HepG2 (cell line): ENCODE results near the gene KCTD6. TPM values are rescaled to one million over a fixed set of nuclear protein-coding genes. Genes with fewer than 3 reads are reported as not detected.

Source experiments
- ARNTL ChIP-seq: sonication (generic); formaldehyde crosslinking; IDR thresholded peaks from 2 replicates; pipeline ENCODE4 v1.4.0; 2020; ENCODE audit warnings: mild to moderate bottlenecking, missing genetic modification reagents
- FOXJ3 ChIP-seq: sonication (generic); formaldehyde crosslinking; IDR thresholded peaks from 2 replicates; pipeline ENCODE4 v1.4.0; 2020; ENCODE audit warnings: missing genetic modification reagents, mild to moderate bottlenecking, borderline replicate concordance
- GABPB1 ChIP-seq: IDR thresholded peaks from 2 replicates; pipeline ENCODE4 v1.6.1; 2016; ENCODE audit warnings: mild to moderate bottlenecking, missing genetic modification reagents, moderate library complexity, missing compliant biosample characterization
- NR1H2 ChIP-seq: sonication (generic); formaldehyde crosslinking; IDR thresholded peaks from 2 replicates; pipeline ENCODE4 v1.8.1; 2022; ENCODE audit warnings: low read depth, missing genetic modification reagents, borderline replicate concordance
- RARA ChIP-seq: IDR thresholded peaks from 2 replicates; pipeline ENCODE4 v1.6.1; 2016; ENCODE audit warnings: missing genetic modification reagents, missing compliant biosample characterization
- SPEN ChIP-seq: sonication (generic); formaldehyde crosslinking; IDR thresholded peaks from 2 replicates; pipeline ENCODE4 v1.5.1; 2020; ENCODE audit warnings: low read depth, mild to moderate bottlenecking, missing genetic modification reagents
- ZNF326 ChIP-seq: sonication (generic); formaldehyde crosslinking; IDR thresholded peaks from 2 replicates; pipeline ENCODE4 v1.4.0; 2020; ENCODE audit warnings: missing genetic modification reagents, borderline replicate concordance
- ZNF773 ChIP-seq: sonication (generic); formaldehyde crosslinking; IDR thresholded peaks from 2 replicates; pipeline ENCODE4 v1.4.0; 2020; ENCODE audit warnings: missing genetic modification reagents, borderline replicate concordance
- polyA plus RNA-seq, 8 experiments: library from polyadenylated mRNA; depleted of rRNA in 3 of 8; stranded (reverse) in 7 of 8; unstranded in 1 of 8; fragments of >200 nt; fragmentation: Illumina TruSeq in 4 of 8; extraction: Trizol in 4 of 8; gene quantifications; 2 replicates each; pipeline versions ENCODE4 v1.2.1 to v1.2.3, GENCODE V29; 2011 to 2016; ENCODE audit warnings: low read depth in 4 of 8, missing spikeins in 1 of 8, mixed read lengths in 1 of 8; ENCODE audit not compliant: insufficient read depth in 1 of 8
- total RNA-seq, 5 experiments: library from RNA; depleted of rRNA; stranded (reverse); fragments of >200 nt; fragmentation: Illumina TruSeq; extraction: Trizol; gene quantifications; 2 replicates each; pipeline ENCODE4 v1.2.3, GENCODE V29; 2016; ENCODE audit warnings: low read depth in 1 of 5
- TF ChIP-seq, protein P1 (sequence below): sonication (generic); formaldehyde crosslinking; conservative IDR thresholded peaks from 2 replicates; pipeline ENCODE4 v1.8.0; 2022; ENCODE audit warnings: low read depth, missing genetic modification reagents
- TF ChIP-seq, protein P2 (sequence below): sonication (generic); formaldehyde crosslinking; IDR thresholded peaks from 2 replicates; pipeline ENCODE4 v1.5.0; 2020; ENCODE audit warnings: missing genetic modification reagents
- TF ChIP-seq, protein P3 (sequence below): sonication (generic); formaldehyde crosslinking; IDR thresholded peaks from 2 replicates; pipeline ENCODE4 v1.4.0; 2020; ENCODE audit warnings: missing genetic modification reagents
- TF ChIP-seq, protein P4 (sequence below): sonication (generic); formaldehyde crosslinking; IDR thresholded peaks from 2 replicates; pipeline ENCODE4 v1.4.0; 2020; ENCODE audit warnings: missing genetic modification reagents
- TF ChIP-seq, protein P5 (sequence below): sonication (generic); formaldehyde crosslinking; IDR thresholded peaks from 2 replicates; pipeline ENCODE4 v1.4.0; 2020; ENCODE audit warnings: missing genetic modification reagents
- TF ChIP-seq, protein P6 (sequence below), 2 experiments: IDR thresholded peaks; 2 replicates each; pipeline ENCODE4 v1.6.1; 2011 to 2012; ENCODE audit warnings: low read length in 2 of 2, borderline replicate concordance in 1 of 2, low read depth in 1 of 2, mild to moderate bottlenecking in 1 of 2, moderate library complexity in 1 of 2

Gene KCTD6
- total and polyA plus RNA-seq, 2 of the 13 experiments (the other 11 are each of a cell fraction or from before 2014, with no cell fraction given): 13.4 to 14.2 TPM

DNA sequence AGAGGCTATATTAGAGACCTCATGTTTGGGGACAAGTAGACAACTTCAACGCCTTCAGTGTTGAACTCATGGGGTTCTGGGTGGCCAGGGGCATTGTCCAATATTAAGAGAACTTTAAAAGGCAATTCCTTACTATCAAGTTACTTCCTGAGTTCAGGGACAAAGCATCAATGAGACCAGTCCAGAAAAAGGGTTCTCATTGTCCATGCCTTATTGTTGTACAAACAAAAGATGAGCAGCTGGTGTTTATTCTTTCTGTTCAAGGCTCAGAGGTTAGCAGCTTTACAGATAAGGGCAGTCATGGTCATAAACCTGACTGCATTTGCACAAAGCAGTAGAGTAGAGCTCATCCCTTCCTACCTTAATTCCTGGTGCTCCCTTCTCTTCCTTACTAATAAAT, 39.7 kb upstream of the KCTD6 start (continued):
- TF ChIP-seq, protein P1, sequence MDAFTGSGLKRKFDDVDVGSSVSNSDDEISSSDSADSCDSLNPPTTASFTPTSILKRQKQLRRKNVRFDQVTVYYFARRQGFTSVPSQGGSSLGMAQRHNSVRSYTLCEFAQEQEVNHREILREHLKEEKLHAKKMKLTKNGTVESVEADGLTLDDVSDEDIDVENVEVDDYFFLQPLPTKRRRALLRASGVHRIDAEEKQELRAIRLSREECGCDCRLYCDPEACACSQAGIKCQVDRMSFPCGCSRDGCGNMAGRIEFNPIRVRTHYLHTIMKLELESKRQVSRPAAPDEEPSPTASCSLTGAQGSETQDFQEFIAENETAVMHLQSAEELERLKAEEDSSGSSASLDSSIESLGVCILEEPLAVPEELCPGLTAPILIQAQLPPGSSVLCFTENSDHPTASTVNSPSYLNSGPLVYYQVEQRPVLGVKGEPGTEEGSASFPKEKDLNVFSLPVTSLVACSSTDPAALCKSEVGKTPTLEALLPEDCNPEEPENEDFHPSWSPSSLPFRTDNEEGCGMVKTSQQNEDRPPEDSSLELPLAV (CRISPR knock-in tag): no peak
- TF ChIP-seq ARNTL (CRISPR knock-in tag) (no peak), RARA (CRISPR knock-in tag) (peak; percentile 95), ZNF326 (no peak), NR1H2 (CRISPR knock-in tag) (no peak), FOXJ3 (CRISPR knock-in tag) (peak; percentile 89), GABPB1 (no peak; the same call in 1 of the 2 replicates), ZNF773 (CRISPR knock-in tag) (no peak), SPEN (CRISPR knock-in tag) (no peak)
- TF ChIP-seq, protein P2, sequence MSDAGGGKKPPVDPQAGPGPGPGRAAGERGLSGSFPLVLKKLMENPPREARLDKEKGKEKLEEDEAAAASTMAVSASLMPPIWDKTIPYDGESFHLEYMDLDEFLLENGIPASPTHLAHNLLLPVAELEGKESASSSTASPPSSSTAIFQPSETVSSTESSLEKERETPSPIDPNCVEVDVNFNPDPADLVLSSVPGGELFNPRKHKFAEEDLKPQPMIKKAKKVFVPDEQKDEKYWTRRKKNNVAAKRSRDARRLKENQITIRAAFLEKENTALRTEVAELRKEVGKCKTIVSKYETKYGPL (CRISPR knock-in tag): no peak
- TF ChIP-seq, protein P3, sequence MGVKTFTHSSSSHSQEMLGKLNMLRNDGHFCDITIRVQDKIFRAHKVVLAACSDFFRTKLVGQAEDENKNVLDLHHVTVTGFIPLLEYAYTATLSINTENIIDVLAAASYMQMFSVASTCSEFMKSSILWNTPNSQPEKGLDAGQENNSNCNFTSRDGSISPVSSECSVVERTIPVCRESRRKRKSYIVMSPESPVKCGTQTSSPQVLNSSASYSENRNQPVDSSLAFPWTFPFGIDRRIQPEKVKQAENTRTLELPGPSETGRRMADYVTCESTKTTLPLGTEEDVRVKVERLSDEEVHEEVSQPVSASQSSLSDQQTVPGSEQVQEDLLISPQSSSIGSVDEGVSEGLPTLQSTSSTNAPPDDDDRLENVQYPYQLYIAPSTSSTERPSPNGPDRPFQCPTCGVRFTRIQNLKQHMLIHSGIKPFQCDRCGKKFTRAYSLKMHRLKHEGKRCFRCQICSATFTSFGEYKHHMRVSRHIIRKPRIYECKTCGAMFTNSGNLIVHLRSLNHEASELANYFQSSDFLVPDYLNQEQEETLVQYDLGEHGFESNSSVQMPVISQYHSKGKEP (CRISPR knock-in tag): no peak
- TF ChIP-seq, protein P4, sequence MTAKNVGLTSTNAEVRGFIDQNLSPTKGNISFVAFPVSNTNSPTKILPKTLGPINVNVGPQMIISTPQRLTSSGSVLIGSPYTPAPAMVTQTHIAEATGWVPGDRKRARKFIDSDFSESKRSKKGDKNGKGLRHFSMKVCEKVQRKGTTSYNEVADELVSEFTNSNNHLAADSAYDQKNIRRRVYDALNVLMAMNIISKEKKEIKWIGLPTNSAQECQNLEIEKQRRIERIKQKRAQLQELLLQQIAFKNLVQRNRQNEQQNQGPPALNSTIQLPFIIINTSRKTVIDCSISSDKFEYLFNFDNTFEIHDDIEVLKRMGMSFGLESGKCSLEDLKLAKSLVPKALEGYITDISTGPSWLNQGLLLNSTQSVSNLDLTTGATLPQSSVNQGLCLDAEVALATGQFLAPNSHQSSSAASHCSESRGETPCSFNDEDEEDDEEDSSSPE (CRISPR knock-in tag): no peak
- TF ChIP-seq, protein P5, sequence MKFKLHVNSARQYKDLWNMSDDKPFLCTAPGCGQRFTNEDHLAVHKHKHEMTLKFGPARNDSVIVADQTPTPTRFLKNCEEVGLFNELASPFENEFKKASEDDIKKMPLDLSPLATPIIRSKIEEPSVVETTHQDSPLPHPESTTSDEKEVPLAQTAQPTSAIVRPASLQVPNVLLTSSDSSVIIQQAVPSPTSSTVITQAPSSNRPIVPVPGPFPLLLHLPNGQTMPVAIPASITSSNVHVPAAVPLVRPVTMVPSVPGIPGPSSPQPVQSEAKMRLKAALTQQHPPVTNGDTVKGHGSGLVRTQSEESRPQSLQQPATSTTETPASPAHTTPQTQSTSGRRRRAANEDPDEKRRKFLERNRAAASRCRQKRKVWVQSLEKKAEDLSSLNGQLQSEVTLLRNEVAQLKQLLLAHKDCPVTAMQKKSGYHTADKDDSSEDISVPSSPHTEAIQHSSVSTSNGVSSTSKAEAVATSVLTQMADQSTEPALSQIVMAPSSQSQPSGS (CRISPR knock-in tag): no peak
- TF ChIP-seq, protein P6, sequence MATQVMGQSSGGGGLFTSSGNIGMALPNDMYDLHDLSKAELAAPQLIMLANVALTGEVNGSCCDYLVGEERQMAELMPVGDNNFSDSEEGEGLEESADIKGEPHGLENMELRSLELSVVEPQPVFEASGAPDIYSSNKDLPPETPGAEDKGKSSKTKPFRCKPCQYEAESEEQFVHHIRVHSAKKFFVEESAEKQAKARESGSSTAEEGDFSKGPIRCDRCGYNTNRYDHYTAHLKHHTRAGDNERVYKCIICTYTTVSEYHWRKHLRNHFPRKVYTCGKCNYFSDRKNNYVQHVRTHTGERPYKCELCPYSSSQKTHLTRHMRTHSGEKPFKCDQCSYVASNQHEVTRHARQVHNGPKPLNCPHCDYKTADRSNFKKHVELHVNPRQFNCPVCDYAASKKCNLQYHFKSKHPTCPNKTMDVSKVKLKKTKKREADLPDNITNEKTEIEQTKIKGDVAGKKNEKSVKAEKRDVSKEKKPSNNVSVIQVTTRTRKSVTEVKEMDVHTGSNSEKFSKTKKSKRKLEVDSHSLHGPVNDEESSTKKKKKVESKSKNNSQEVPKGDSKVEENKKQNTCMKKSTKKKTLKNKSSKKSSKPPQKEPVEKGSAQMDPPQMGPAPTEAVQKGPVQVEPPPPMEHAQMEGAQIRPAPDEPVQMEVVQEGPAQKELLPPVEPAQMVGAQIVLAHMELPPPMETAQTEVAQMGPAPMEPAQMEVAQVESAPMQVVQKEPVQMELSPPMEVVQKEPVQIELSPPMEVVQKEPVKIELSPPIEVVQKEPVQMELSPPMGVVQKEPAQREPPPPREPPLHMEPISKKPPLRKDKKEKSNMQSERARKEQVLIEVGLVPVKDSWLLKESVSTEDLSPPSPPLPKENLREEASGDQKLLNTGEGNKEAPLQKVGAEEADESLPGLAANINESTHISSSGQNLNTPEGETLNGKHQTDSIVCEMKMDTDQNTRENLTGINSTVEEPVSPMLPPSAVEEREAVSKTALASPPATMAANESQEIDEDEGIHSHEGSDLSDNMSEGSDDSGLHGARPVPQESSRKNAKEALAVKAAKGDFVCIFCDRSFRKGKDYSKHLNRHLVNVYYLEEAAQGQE (IDR thresholded peaks at IDR 0.05; ENCODE audit: borderline replicate concordance in 1 of 2, low read depth in 1 of 2, low read length in 2 of 2): peak in 1 of 2 experiments; percentile 19; a peak in 1 of 4 replicates
